SU-DHL-6 (cell line): ENCODE measurements around the gene IQGAP1.

Experiments used
- CTCF ChIP-seq: fragments of 200-600 bp; sonication (generic); IDR thresholded peaks from one replicate; pipeline ENCODE4 v1.5.1; 2017; ENCODE audit warnings: antibody characterized with exemption, mild to moderate bottlenecking, low read length, moderate library complexity; ENCODE audit not compliant: insufficient read depth, poor library complexity, severe bottlenecking
- EZH2phosphoT487 ChIP-seq: fragments of 200-600 bp; sonication (generic), shearing (Covaris generic); conservative IDR thresholded peaks from 2 replicates; pipeline ENCODE4 v1.6.1; 2018; ENCODE audit warnings: mild to moderate bottlenecking, antibody characterized with exemption, low read length, moderate library complexity, mixed read lengths

- TF ChIP-seq CTCF (no peak), EZH2phosphoT487 (no peak)
These were observed 39.0 kb upstream of the IQGAP1 start for GRCh38 chr15:90349072-90349471.
